Panc1 (cell line): ENCODE results near the gene SYT13.

Experiments used
- CTCF ChIP-seq: fragments of 450-650 bp; IDR thresholded peaks from 2 replicates; pipeline ENCODE4 v1.5.1; 2017; ENCODE audit warnings: mild to moderate bottlenecking
- POLR2AphosphoS5 ChIP-seq: IDR thresholded peaks from 2 replicates; pipeline ENCODE4 v1.6.1; 2012; ENCODE audit warnings: mild to moderate bottlenecking, low read depth, low read length, moderate library complexity
- REST ChIP-seq, 2 experiments: IDR thresholded peaks; 2 replicates each; pipeline ENCODE4 v1.6.1; 2011 to 2012; ENCODE audit warnings: low read depth in 2 of 2, control low read depth in 1 of 2, low read length in 1 of 2, mild to moderate bottlenecking in 1 of 2, moderate library complexity in 1 of 2; ENCODE audit not compliant: insufficient read depth in 1 of 2
- SIN3A ChIP-seq: IDR thresholded peaks from 2 replicates; pipeline ENCODE4 v1.6.1; 2012; ENCODE audit warnings: low read depth, mild to moderate bottlenecking, low read length, moderate library complexity, borderline replicate concordance; ENCODE audit not compliant: insufficient read depth
- TCF7L2 ChIP-seq: IDR thresholded peaks from 2 replicates; pipeline ENCODE4 v1.6.1; 2011; ENCODE audit warnings: mild to moderate bottlenecking, low read depth, low read length, inconsistent platforms

- TF ChIP-seq CTCF (no peak), SIN3A (no peak), POLR2AphosphoS5 (no peak), REST (IDR thresholded peaks at IDR 0.05; ENCODE audit: insufficient read depth in 1 of 2, low read depth in 2 of 2, low read length in 1 of 2) (no peak), TCF7L2 (no peak)
These were observed 48.3 kb downstream of the SYT13 start for GRCh38 chr11:45237711-45238315.
